Muscle of leg (tissue), 11 donors: ENCODE data around the gene BAZ1A. TPM values are rescaled to one million over a fixed set of nuclear protein-coding genes. Genes with fewer than 3 reads are reported as not detected.
"Not testable (repeated sequence)": the region's sequence is repeated elsewhere in the genome, so short reads cannot be mapped to it uniquely, and the experiment has no call there.

Experiments used
- DNase-seq: peaks from one replicate; pipeline ENCODE4 v3.0.0; 2013
- H3K27ac ChIP-seq: one replicate; pipeline ENCODE4 v1.5.1; 2013; ENCODE audit warnings: mild to moderate bottlenecking, low read length, control low read depth
- H3K27me3 ChIP-seq: one replicate; pipeline ENCODE4 v1.6.1; 2013; ENCODE audit warnings: low read length; ENCODE audit not compliant: control insufficient read depth, insufficient read depth
- H3K36me3 ChIP-seq: one replicate; pipeline ENCODE4 v1.6.1; 2013; ENCODE audit warnings: low read length; ENCODE audit not compliant: control insufficient read depth, insufficient read depth
- H3K4me1 ChIP-seq: one replicate; pipeline ENCODE4 v1.6.1; 2013; ENCODE audit warnings: low read length; ENCODE audit not compliant: control insufficient read depth, insufficient read depth
- H3K4me3 ChIP-seq: one replicate; pipeline ENCODE4 v1.5.1; 2013; ENCODE audit warnings: low read length, control low read depth
- H3K9me3 ChIP-seq: replicated peaks from 2 replicates; pipeline ENCODE4 v1.6.1; 2013; ENCODE audit warnings: low read depth, low read length; ENCODE audit not compliant: control insufficient read depth
- WGBS: methylation state at CpG from one replicate; pipeline ENCODE4 v1.1.5; 2013; ENCODE audit warnings: missing lambda C conversion rate; ENCODE audit not compliant: insufficient coverage; 5-methylcytosine and 5-hydroxymethylcytosine counted together
- polyA plus RNA-seq, 8 donors: library from polyadenylated mRNA; unstranded; fragments of 120-200 nt; gene quantifications; one replicate each; pipeline versions ENCODE4 v1.2.1 to v1.2.3, GENCODE V29; 2013; ENCODE audit warnings: inconsistent platforms in 1 of 8, low replicate concordance in 1 of 8; ENCODE audit not compliant: insufficient read length in 8 of 8, insufficient read depth in 1 of 8
- total RNA-seq: library from RNA; stranded (reverse); fragments of 120-200 nt; gene quantifications from one replicate; pipeline ENCODE4 v1.2.4, GENCODE V29; 2013

Gene BAZ1A
- total and polyA plus RNA-seq, 9 donors, result 14.7 to 27.8 (median 19.1) TPM

DNA sequence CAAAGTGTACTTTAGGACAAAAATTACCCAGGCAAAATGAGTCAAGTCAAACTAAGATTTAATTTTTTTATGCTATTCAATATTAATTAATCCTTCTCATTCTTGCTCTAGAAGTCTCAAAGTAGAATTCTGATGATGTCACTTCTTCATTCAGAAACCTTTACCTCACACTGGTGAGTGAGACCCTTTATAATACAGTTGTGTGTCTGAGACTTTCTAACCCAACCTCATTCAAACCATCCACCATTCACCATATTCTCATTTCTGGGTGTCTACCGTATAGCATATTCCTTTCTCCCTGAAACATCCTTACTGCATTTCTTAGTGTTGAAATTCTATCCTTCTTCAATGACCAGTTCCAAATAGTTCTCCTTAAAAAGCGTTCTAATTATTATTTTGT is 119.9 kb downstream of the BAZ1A start:
- Histone ChIP-seq H3K4me3 (no peak overlapping the region), H3K27ac (no peak overlapping the region), H3K9me3 (no peaks in the 10 kb centered on the region), H3K36me3 (peaks cover 13% of the 10 kb centered on the region), H3K27me3 (no peaks in the 10 kb centered on the region), H3K4me1 (no peaks in the 10 kb centered on the region)
- no peak for DNase-seq
- 92% methylated on average over 2 of the region's 2 CpGs for WGBS

- no peaks in the 10 kb centered on the region for H3K9me3 ChIP-seq
- no CpG with 5 or more reads among the region's 1 CpG for WGBS
- DNase-seq, result no peak
- H3K36me3 ChIP-seq, result peaks cover 13% of the 10 kb centered on the region
- H3K4me3 ChIP-seq, result no peak overlapping the region
- H3K27me3 ChIP-seq, result no peaks in the 10 kb centered on the region
- H3K27ac ChIP-seq, result no peak overlapping the region
- no peaks in the 10 kb centered on the region for H3K4me1 ChIP-seq
These were observed 120.5 kb downstream of the BAZ1A start for GRCh38 chr14:34754687-34755086.

GRCh38 chr14:34750670-34751069 is 124.5 kb downstream of the BAZ1A start:
- H3K4me3 ChIP-seq, result no peak overlapping the region
- H3K36me3 ChIP-seq, result peaks cover 2% of the 10 kb centered on the region
- no peak for DNase-seq

GRCh38 chr14:34750233-34750632 is 124.9 kb downstream of the BAZ1A start:
- Histone ChIP-seq H3K27ac (no peak overlapping the region), H3K36me3 (peaks cover 2% of the 10 kb centered on the region), H3K9me3 (no peaks in the 10 kb centered on the region), H3K4me1 (no peaks in the 10 kb centered on the region), H3K4me3 (no peak overlapping the region), H3K27me3 (no peaks in the 10 kb centered on the region)
- DNase-seq, result no peak
- 100% methylated on average over 2 of the region's 2 CpGs for WGBS

More at GRCh38 chr14:34750670-34751069, 124.5 kb downstream of the BAZ1A start:
- no peaks in the 10 kb centered on the region for H3K27me3 ChIP-seq
- H3K9me3 ChIP-seq, result no peaks in the 10 kb centered on the region
- no peaks in the 10 kb centered on the region for H3K4me1 ChIP-seq
- H3K27ac ChIP-seq, result no peak overlapping the region

GRCh38 chr14:34749408-34749807 is 125.8 kb downstream of the BAZ1A start:
- no peaks in the 10 kb centered on the region for H3K9me3 ChIP-seq
- DNase-seq, result no peak
- H3K36me3 ChIP-seq, result peaks cover 2% of the 10 kb centered on the region
- H3K27ac ChIP-seq, result no peak overlapping the region
- no peaks in the 10 kb centered on the region for H3K4me1 ChIP-seq
- no peak overlapping the region for H3K4me3 ChIP-seq
- no CpG with 5 or more reads among the region's 6 CpGs for WGBS
- H3K27me3 ChIP-seq, result no peaks in the 10 kb centered on the region

DNA sequence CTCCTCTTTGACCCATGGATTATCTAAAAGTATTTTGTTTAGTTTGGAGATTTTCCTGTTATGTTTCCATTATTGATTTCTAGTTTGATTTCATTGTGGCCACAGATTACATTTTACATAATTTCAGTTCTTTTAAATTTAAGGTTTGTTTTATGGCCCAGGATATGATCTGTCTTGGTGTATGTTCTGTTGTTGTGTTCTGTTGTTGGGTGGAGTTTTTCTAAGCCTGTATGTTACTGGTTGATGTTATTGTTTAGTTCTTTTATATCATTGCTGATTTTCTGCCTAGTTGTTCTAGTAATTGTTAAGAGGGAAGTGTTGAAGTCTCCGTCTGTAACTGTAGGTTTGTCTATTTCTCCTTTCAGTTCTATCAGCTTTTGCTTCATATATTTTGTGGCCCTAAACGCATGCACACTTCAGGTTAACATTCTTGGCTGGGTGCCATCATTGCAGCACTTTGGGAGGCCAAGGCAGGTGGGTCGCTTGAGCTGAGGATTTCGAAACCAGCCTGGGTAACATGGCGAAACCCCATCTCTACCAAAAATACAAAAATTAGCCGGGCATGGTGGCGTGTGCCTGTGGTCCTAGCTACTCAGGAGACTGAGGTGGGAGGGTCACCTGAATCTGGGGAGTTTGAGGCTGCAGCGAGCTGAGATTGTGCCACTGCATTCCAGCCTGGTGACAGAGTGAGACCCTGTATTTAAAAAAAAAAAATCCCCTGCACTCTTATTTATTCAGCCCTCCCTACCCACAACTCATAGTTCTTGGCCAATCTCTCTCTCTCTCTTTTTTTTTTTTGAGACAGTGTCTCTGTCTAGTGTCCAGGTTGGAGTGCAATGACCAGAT is 132.7 kb downstream of the BAZ1A start:
- no peaks in the 10 kb centered on the region for H3K9me3 ChIP-seq

GRCh38 chr14:34741840-34742239 is 133.3 kb downstream of the BAZ1A start:
- no peaks in the 10 kb centered on the region for H3K9me3 ChIP-seq
- H3K4me3 ChIP-seq, result no peak overlapping the region
- H3K4me1 ChIP-seq, result no peaks in the 10 kb centered on the region
- DNase-seq, result peak; percentile 9
- WGBS, result no CpG with 5 or more reads among the region's 1 CpG
- no peaks in the 10 kb centered on the region for H3K36me3 ChIP-seq
- H3K27ac ChIP-seq, result no peak overlapping the region
- no peaks in the 10 kb centered on the region for H3K27me3 ChIP-seq

More for the DNA sequence above, 132.7 kb downstream of the BAZ1A start:
- DNase-seq, result no peak
- Histone ChIP-seq H3K4me1 (no peaks in the 10 kb centered on the region), H3K27ac (no peak overlapping the region), H3K4me3 (no peak overlapping the region), H3K36me3 (no peaks in the 10 kb centered on the region), H3K27me3 (no peaks in the 10 kb centered on the region)
- WGBS, result 63% methylated on average over 1 of the region's 8 CpGs

GRCh38 chr14:34740139-34740538 is 135.0 kb downstream of the BAZ1A start:
- H3K4me1 ChIP-seq, H3K27me3 ChIP-seq, H3K9me3 ChIP-seq, H3K27ac ChIP-seq, DNase-seq, H3K4me3 ChIP-seq, H3K36me3 ChIP-seq: not testable (repeated sequence)
- WGBS, result 96% methylated on average over 4 of the region's 6 CpGs

DNA sequence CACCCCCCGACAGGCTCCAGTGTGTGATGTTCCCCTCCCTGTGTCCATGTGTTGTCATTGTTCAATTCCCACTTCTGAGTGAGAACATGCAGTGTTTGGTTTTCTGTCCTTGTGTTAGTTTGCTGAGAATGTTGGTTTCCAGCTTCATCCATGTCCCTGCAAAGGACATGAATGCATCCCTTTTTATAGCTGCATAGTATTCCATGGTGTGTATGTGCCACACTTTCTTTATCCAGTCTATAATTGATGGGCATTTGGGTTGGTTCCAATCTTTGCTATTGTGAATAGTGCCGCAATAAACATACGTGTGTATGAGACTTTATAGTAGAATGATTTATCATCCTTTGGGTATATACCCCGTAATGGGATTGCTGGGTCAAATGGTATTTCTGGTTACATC is 138.1 kb downstream of the BAZ1A start:
- not testable (repeated sequence) for H3K4me1 ChIP-seq, H3K27ac ChIP-seq, H3K4me3 ChIP-seq, H3K9me3 ChIP-seq, H3K27me3 ChIP-seq, DNase-seq, H3K36me3 ChIP-seq
- WGBS, result no CpG with 5 or more reads among the region's 4 CpGs

GRCh38 chr14:34733245-34733644 is 141.9 kb downstream of the BAZ1A start:
- H3K36me3 ChIP-seq, result no peaks in the 10 kb centered on the region
- DNase-seq, result no peak
- no peaks in the 10 kb centered on the region for H3K4me1 ChIP-seq
- H3K27me3 ChIP-seq, result no peaks in the 10 kb centered on the region
- no peak overlapping the region for H3K4me3 ChIP-seq
- WGBS, result no CpG with 5 or more reads among the region's 3 CpGs
- no peaks in the 10 kb centered on the region for H3K9me3 ChIP-seq
- no peak overlapping the region for H3K27ac ChIP-seq
